Measurements from ENCODE around the gene GNAL.

The GNAL gene

GRCh38 chr18:11831921-11832320 lies 142.9 kb downstream of the GNAL start:
- H4K20me1 ChIP-seq (ENCODE audit: low read depth, low read length), result no peaks in the 10 kb centered on the region
- no peak for TF ChIP-seq EZH2phosphoT487 (conservative IDR thresholded peaks at IDR 0.05; ENCODE audit: low read length)
- TF ChIP-seq CTCF (IDR thresholded peaks at IDR 0.05; ENCODE audit: insufficient read depth, low read length, poor library complexity, severe bottlenecking), result no peak
- no peak overlapping the region for H3K9ac ChIP-seq (ENCODE audit: low read length)
- H3K27me3 ChIP-seq (ENCODE audit: low read length), result no peaks in the 10 kb centered on the region
- no peak overlapping the region for H3K4me3 ChIP-seq (ENCODE audit: insufficient read depth, low read length, poor library complexity, severe bottlenecking)
- no peaks in the 10 kb centered on the region for H3F3A ChIP-seq (ENCODE audit: insufficient read depth)
- H3K36me3 ChIP-seq (ENCODE audit: low read length), result no peaks in the 10 kb centered on the region
- H3K9me3 ChIP-seq (ENCODE audit: insufficient read depth, low read length), result no peaks in the 10 kb centered on the region
- H2AFZ ChIP-seq (ENCODE audit: low read depth, low read length, severe bottlenecking), result no peak overlapping the region
- H3K9me2 ChIP-seq (replicated peaks; ENCODE audit: insufficient read depth, low read length), result no peaks in the 10 kb centered on the region
- no peaks in the 10 kb centered on the region for H3K79me2 ChIP-seq (ENCODE audit: insufficient read depth, low read length)
- H3K4me2 ChIP-seq (ENCODE audit: low read depth, low read length, poor library complexity, severe bottlenecking), result no peak overlapping the region
- H3K27ac ChIP-seq (ENCODE audit: low read depth, low read length), result no peak overlapping the region

- Histone ChIP-seq H3K27me3 (ENCODE audit: low read length) (no peaks in the 10 kb centered on the region), H3K9ac (ENCODE audit: low read length) (no peak overlapping the region), H3K9me2 (replicated peaks; ENCODE audit: insufficient read depth, low read length) (no peaks in the 10 kb centered on the region), H4K20me1 (ENCODE audit: low read depth, low read length) (no peaks in the 10 kb centered on the region), H3K4me3 (ENCODE audit: insufficient read depth, low read length, poor library complexity, severe bottlenecking) (no peak overlapping the region), H3K4me2 (ENCODE audit: low read depth, low read length, poor library complexity, severe bottlenecking) (no peak overlapping the region), H3K27ac (ENCODE audit: low read depth, low read length) (no peak overlapping the region), H3K79me2 (ENCODE audit: insufficient read depth, low read length) (no peaks in the 10 kb centered on the region), H3K9me3 (ENCODE audit: insufficient read depth, low read length) (no peaks in the 10 kb centered on the region), H3F3A (ENCODE audit: insufficient read depth) (no peaks in the 10 kb centered on the region), H3K36me3 (ENCODE audit: low read length) (no peaks in the 10 kb centered on the region), H2AFZ (ENCODE audit: low read depth, low read length, severe bottlenecking) (no peak overlapping the region)
- TF ChIP-seq EZH2phosphoT487 (conservative IDR thresholded peaks at IDR 0.05; ENCODE audit: low read length), result no peak
- TF ChIP-seq CTCF (IDR thresholded peaks at IDR 0.05; ENCODE audit: insufficient read depth, low read length, poor library complexity, severe bottlenecking), result no peak
These were observed 145.7 kb downstream of the GNAL start for GRCh38 chr18:11834772-11835171.

- Histone ChIP-seq H2AFZ (ENCODE audit: low read depth, low read length, severe bottlenecking) (no peak overlapping the region), H3K27me3 (ENCODE audit: low read length) (no peaks in the 10 kb centered on the region), H3F3A (ENCODE audit: insufficient read depth) (no peaks in the 10 kb centered on the region), H3K36me3 (ENCODE audit: low read length) (no peaks in the 10 kb centered on the region), H3K4me2 (ENCODE audit: low read depth, low read length, poor library complexity, severe bottlenecking) (no peak overlapping the region), H3K27ac (ENCODE audit: low read depth, low read length) (no peak overlapping the region), H3K9me3 (ENCODE audit: insufficient read depth, low read length) (no peaks in the 10 kb centered on the region), H4K20me1 (ENCODE audit: low read depth, low read length) (no peaks in the 10 kb centered on the region), H3K9ac (ENCODE audit: low read length) (no peak overlapping the region), H3K79me2 (ENCODE audit: insufficient read depth, low read length) (no peaks in the 10 kb centered on the region), H3K4me3 (ENCODE audit: insufficient read depth, low read length, poor library complexity, severe bottlenecking) (no peak overlapping the region), H3K9me2 (replicated peaks; ENCODE audit: insufficient read depth, low read length) (no peaks in the 10 kb centered on the region)
- TF ChIP-seq CTCF (IDR thresholded peaks at IDR 0.05; ENCODE audit: insufficient read depth, low read length, poor library complexity, severe bottlenecking), result no peak
- no peak for TF ChIP-seq EZH2phosphoT487 (conservative IDR thresholded peaks at IDR 0.05; ENCODE audit: low read length)
These were observed 150.5 kb downstream of the GNAL start for GRCh38 chr18:11839556-11839955.
